Cortex of kidney (tissue), 1 donor: Measurements from ENCODE around the gene OMA1.
"Not testable (repeated sequence)": the region's sequence is repeated elsewhere in the genome, so short reads cannot be mapped to it uniquely, and the experiment has no call there.

Experiments used
- DNase-seq: peaks from one replicate; lab custom pipeline; 2025; lab: John Stamatoyannopoulos, UW

OMA1 gene

DNA sequence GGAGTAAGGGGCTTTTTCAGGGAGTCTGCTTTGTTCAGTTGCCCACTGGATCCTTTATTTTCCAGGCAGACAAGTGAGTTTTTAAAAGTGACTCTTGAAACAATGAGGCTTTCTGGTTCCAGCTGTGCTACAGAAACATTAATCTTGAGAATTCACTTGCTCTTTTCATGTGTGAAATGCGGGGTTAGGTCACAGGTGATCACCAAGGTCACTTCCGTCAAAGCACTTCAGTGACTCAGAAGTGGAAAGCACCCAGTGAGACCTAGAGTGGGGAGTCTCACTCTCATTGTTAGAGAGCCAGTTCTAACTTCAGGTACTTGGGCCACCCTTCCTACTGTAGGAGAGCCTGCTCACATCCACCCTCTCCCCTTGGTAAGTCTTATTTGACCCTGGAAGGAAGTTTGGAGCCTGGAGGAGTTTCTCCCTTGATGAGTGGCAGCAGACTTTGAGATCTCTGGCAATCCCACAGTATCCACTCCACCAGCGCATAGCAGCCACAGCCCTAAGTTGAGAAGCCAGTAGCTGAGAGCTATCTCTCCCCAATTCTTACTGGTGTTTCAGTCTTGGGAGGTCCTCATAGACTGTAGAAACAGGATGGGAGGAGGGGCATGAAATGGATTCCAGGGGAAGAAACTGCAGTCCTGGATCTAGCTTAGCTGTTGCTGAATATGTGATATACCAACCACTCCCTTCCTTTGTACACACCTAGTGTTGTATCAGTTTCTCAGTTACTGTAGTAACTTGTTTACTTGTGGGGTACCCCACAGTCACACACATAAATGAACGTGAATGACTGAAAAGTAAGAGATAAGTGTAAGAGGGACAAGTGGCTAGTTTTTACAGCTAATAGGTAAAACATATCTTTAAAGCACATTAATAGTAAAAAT, 27.4 kb upstream of the OMA1 start:
- no peak for DNase-seq

DNA sequence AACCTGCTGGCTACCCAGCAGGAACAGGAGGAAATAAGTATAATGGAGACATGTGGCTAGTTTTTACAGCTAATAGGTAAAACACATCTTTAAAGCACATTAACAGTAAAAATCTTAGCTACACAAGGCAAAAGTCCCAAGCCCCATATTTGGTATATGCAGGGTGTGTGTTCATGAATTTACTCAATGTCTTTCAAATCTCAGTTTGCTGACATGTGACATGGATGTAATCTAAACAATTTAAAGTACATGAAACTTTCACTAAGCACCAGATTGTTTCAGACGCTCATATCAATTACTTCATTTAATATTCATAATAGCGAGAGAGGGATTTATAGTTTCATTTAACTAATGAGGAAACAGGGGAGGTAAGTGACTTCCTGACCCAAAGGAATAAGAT, 26.6 kb upstream of the OMA1 start:
- DNase-seq = no peak

DNA sequence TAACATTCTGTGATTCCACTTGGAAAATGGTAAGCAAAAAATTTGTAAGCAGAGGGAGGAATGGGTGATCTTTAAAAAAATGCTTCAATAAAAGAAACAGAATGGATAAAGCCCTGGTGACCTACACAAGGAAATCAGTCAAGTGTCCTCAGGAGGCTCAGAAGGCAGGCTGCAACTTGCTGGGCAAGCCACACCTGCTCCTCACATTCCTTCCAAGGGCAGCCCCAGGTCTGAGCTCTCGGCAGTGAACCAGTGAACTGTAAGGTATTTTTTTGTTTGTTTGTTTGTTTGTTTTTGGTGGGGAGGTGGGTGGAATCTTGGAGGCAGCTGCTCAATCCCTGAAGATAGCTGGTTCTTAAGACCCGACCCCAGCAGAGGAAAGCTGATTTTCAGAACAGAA, 26.2 kb upstream of the OMA1 start:
- DNase-seq = no peak

DNA sequence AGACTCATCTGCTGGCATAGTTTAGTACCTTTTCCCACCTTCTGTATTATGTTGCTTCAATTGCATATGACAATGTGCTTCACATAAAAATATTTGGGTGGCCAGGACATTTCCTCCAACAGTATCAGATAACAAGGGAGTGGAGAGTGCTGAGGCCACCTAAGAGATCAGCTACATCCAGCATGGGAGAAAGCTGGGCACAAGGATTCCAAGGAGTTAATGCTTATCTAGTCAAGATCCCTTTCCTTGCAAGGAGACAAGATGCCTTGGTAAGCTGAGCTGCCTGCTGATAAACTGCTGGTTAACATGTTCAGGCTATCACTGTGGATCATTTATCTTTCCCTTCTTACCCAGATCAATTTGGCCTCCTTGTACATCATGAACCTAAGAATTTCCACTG, 25.1 kb upstream of the OMA1 start:
- no peak for DNase-seq

DNA sequence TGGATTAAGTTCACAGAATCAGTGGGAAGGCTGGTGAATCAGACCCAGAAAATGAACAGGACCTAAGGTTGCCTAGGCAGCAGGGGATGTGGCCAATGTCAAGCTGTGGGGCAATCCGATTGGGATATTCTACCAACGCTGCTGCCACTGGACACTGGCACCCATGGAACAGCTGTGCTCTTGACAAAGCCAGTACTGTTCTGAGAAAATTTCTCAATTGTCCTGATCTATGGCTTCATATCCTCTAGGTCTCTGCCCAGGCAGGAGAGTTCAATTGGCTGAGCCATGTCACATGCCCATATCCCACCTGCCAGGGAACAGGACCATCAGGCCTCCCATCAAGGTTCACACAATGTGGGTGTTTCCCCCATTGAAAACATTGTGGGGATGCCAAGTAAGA, 24.3 kb upstream of the OMA1 start:
- no peak for DNase-seq

DNA sequence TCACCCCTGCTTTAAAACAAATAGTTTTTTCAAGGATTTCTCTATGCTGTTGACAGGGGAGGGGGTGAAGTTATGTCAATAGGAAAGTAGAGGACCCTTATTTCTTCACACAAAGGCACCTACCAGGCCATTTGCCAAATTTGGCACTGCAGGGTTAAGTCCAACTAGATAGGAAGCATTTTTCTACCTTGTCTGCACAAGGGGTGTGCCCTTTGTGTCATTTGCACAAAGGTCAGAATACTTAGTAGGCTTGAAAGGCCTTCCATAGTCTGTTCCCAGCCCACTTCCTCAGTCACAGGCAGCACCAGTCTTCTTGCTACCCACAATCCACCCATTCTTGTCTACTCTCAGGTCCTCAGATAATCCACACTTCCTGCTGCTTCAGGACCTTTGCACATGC, 23.6 kb upstream of the OMA1 start:
- DNase-seq = no peak

DNA sequence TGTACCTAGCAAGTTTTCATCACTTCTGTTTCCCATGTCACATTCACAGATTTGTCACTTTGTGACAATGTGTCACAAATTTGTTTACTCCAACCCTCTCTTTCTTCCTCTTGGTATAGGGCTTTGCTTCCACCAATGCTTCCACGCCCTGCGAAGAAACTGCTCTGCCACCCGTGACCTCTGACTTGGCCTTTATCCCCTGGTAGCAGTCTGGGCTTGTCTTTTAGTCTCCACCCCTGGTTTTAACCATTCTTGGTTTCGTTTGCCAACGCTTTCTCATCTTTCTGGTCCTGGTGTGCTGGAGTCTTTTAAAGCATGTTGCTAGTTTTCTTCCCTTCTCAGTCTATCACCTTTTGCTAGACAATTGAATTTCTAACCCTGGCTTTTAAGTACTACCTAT, 22.4 kb upstream of the OMA1 start:
- DNase-seq = no peak

DNA sequence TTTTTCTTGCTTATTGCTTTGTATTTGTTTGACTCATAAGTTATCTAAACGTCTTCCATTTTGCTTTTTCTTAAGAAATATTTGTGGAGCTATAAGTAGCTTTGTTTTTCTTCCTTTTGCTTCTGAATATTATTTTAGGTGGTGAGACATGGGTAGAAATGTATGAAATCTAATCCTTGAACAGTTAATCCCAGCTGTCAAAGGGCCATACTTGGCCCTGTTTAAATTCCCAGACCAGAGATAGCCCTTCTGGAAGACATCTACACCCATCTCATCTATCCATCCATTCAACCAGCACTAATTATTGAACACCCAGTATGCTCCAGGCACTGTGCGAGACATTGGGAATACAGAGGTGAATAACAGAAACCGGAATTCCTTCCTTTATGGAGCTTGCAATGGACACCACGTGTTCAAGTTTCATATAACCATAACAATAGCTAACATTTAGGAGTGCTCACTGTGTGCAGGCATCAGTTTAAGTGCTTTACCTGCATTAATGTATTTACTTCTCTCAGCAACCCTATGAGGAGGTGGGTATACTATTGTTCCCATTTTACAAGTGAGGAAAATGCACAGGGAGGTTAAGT, 21.8 kb upstream of the OMA1 start:
- DNase-seq = no peak

DNA sequence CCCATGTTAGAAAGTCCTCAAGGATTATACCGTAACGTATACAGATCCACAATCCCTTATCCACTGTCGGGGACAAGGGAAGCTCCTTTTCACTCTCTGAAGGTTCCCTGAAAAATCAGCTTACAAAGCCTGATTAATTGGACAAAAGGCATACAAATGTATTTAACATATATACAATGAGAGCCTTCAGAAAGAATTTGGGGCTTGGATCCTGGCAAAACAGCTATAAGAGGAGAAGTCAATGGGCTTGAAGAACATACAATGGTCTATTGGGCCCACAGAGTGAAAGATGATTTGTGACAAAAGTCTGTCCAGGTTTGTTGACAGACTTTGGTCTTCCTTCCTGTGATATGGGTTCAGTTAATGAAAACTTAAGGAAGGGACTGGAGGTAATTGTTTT, 19.8 kb upstream of the OMA1 start:
- DNase-seq = no peak

DNA sequence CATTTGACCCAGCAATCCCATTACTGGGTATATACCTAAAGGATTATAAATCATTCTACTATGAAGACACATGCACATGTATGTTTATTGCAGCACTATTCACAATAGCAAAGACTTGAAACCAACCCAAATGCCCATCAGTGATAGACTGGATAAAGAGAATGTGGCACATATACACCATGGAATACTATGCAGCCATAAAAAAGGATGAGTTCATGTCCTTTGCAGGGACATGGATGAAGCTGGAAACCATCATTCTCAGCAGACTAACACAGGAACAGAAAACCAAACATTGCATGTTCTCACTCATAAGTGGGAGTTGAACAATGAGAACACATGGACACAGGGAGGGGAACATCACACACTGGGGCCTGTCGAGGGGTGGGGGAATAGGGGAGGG, 17.2 kb upstream of the OMA1 start:
- DNase-seq = not testable (repeated sequence)

DNA sequence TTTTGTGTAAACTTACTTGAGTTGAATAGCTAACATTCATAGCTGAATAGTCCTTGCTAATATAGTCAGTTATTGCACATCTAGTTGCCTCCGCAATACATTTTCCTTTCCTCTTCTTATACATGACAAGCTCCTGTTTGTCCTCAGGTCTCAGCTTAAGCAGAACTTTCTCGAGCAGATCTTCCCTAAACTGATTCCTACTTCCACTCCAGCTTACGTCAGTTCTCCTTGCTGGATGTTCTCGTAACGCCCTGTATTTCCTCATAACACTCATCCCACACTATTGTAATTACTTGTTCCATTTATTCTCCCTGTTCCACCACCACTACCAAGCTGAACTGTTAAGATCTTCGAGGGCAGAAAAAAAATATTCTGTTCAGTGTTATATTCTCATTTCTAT, 15.1 kb upstream of the OMA1 start:
- DNase-seq = no peak

DNA sequence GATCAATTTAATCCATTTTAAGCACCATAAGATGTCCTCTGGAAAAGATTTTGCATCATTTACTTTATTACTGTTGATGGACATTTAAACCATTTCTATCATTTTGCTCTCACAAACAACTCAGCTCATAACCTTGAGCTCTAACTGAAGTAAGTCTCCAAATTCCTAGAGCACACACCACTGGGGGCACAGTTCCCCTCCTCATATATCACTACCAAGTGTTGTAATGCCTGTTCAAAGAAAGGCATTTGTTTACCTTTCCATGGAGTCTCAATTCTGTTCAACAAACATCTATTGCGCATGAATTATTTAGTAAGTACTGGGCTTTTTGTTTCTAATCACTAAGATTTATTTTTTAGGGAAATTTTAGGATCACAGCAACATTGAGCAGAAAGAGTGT, 8.9 kb upstream of the OMA1 start:
- no peak for DNase-seq

DNA sequence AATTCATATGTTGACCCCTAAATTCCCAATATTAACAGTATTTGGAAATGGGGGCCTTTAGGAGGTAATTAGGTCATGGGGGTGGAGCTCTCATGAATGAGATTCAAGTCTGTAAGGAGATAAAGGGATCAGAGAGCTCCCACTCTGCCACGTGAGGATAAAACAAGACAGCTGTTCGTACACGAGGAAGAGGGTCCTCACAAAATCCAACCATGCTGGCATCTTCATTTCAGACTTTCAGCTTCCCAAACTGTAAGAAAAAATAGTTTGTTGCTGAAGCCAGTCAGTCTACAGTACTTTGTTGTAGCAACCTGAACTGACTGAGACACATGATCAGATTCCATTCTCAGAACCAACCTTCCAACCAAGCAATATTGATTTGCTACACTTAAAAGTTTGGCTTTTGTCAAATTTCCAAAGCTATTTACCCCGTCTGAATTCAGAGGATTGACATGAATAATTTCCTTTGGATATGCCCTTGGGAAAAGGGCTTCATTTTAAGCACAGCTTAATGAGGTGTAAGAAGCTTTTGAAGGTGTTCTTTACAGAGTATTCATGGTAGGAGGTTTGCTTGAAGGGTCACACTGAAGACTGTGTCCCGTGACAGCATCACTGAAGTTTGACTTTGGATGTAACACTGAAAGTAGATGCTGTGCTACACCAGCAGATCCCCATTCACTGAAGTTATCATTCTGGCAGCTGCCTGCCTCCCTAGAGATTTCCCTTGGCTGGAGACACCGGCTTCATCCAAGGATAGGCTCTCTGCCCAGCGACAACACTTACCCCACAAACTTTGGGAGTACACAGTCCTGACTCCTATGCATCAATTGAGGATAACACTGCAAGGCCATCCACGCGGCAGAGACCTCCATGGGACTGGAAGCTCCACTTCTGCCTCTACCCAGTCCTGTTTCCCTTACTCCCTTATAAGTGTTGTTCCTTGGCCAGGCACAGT, 4.9 kb upstream of the OMA1 start:
- DNase-seq = no peak

DNA sequence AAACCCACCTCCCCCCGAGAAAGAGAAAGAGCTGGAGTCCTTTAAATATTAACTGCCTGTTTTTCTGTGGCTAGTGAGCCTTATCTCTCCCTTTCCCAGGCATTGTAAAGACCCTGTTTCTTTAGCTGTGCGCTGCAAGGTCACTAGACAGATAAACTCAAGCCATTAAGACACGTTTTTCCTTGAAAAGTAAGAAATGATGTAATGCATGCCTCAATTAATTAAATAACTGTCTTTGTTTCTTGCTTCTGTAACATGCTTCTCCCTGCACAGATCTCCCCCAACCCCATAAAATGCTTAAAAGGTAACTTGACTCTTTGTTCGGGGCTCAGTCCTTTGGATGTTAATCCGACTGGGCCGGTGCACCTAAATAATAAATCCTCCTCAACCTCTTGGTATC, 2.8 kb upstream of the OMA1 start:
- DNase-seq = not testable (repeated sequence)

DNA sequence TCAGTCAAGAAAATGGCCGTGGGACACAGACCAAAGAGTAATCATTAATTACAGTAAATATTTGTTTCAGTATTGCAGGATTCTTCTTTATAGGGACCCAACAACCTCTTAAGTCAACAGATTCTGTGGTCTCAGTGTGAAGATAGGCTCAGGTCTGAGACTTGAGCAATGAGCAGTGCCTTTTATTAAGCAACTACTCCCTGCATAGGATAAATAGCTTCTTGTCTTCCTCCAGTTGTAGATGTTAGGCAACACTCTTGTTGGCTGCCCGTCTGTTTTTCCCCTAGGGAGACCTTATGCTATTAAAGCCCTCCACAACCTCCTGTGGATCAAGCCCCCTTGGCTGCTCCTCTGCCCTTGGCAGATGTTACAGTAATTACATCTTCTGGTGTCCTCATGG, 1.8 kb upstream of the OMA1 start:
- no peak for DNase-seq

DNA sequence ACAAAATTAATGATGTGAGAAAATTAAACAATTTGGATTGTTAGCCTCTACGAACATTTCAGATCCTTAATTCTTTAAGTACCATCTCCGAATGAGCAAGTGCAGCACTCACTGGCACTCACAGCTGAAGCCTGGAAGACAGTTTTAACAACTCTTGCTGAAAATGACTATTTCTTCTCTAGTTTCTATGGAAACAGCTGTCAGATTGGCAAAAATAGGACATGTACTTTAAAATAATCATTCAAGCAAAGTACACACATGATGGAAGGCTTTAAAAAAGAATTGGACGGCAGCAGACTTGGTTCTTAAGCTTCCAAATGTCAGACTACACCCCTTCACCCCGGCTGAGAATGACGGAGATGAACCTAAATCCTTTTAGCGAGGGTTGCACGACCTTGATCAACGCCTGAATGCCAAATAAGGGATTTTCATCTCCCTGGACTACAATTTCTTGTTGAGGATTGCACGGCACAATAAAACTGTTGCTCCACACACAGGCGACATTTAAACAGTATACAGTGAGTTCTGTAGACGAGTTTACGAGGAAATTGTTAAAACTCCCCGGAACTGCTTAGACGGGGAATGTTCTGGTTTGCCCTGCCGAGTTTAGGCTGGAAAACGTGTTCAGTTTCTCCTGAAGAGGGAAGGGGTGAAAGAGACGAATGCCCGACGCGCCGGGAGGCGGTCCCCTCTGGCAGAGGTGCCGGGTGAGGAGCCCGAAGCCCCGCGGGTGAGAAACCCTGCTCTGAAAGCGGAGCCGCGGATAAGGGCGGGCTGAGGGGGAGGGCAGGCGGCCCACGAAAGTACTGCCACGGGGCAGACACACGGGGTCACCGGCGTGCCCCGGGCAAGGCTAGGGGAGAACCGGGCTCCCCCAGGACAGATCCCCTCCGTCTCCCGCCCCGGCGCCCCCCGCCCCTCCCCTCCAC, 671 bp downstream of the OMA1 start:
- DNase-seq = no peak

DNA sequence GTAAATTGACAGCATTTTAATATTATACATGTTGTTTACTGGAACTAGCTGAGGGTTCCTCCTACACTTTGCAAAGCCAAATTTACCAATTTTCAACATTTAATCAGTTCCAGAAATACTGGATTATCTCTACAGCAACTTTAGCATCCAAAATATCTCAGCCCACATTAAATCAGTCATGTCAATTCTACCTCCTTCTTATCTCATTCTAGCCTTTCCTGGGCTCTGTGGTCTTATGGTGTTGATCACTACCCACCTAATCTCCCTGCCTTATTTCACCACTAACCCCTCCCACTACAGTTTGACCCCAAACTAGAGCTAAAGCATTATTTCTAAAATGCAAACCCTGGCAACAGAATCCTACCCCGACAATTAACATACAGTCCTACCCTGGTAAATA, 3.3 kb downstream of the OMA1 start:
- DNase-seq = no peak

DNA sequence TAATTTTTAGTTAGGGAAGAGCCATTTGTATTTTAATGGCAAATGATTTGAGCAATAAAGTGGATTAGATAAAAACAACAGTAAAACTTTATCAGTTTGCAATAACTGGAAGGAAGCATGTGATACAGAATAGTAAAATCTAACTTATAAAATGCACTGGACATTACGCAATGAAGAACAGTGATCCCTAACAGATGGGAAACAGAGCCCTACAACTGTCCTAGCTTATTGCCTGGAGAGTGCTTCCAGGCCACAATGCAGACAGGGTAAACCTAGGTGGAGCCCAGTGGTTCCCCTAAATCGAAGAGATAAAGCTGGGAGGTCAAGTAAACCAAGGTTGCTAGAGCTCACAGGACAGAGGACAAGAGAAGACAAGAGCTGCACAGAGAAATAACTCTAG, 7.0 kb downstream of the OMA1 start:
- DNase-seq = no peak

DNA sequence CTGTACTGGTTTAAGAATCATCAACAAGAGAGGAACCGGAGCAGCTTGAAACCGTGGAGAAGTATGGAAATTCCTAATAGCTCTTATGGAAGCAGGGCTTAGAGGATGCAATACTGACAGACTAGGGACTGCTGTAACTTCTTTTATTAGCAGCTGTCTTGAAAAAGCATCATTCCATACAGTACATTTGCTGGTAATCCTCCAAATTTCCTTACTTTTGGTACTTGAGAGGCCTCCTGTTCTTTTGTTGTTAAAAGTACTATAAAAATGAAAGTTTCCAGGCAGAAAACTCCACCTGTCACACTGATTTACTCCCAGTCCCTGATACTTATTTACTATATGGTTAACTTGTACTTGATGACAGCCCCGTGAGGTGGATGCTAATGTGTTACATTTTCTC, 7.7 kb downstream of the OMA1 start:
- DNase-seq = no peak

DNA sequence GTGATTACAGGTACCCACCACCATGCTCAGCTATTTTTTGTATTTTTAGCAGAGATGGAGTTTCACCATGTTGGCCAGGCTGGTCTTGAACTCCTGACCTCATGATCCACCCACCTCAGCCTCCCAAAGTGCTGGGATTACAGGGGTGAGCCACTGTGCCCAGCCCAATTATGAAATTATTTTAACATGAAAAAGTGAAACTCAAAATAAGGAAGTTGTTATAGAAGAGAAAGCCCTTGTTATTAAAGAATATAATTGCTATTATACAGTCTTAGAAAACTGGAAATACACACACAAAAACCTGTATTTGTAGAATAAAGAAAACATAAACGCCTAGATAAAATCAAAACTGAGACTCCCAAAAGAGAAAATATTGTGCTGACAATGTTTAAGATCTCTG, 14.7 kb downstream of the OMA1 start:
- DNase-seq = not testable (repeated sequence)

DNA sequence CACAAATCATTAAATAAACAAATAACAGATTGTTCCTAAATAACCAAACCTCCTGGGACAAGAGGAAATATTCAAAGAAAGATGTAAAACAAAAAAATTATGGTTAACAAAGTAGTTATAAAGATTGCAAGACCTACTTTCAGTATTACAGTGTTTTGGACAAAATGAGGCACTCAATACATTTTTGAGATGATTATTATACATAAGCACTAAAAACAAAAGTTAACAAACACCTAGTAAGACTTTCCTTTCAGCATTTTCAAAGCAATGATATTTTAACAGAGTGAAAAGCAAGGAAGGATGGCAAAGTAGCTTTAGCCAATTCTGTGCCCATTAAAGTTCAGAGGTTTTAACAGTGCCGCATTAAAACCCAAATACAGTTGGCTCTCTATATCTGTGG, 17.2 kb downstream of the OMA1 start:
- DNase-seq = no peak

DNA sequence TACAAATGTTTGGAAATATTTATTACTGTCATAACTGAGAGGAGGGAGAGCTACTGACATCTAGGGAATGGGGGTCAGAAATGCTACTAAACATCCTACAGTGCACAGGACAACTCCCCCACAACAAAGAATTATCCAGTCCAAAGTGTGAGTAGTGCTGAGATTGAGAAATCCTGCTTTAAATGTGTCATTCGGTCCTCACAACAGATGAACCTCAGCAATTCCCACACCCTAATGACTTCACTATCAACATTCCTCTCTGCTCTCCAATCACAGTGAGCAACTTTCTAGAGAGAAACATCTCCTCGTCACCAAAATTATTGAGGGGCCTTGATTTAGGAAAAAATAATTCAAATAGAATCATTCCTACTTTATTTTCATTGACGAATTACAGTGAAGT, 18.0 kb downstream of the OMA1 start:
- no peak for DNase-seq
